Breast epithelium (tissue), 4 donors: Measurements from ENCODE around the gene NEDD4L. TPM values are rescaled to one million over a fixed set of nuclear protein-coding genes. Genes with fewer than 3 reads are reported as not detected.

Source experiments
- DNase-seq, 2 donors: peaks; one replicate each; pipeline ENCODE4 v3.0.0-alpha.2; 2019; ENCODE audit warnings: low spot score in 2 of 2
- H3K27ac ChIP-seq, 2 donors: fragments of 200-600 bp; sonication (generic) in 1 of 2; one replicate each; pipeline ENCODE4 v1.5.1; 2016 to 2019; ENCODE audit warnings: mild to moderate bottlenecking in 1 of 2
- H3K27me3 ChIP-seq, 2 donors: fragments of 200-600 bp; sonication (generic) in 1 of 2; one replicate each; pipeline versions ENCODE4 v1.5.1 to v1.6.0; 2017 to 2019; ENCODE audit warnings: control low read depth in 1 of 2, mild to moderate bottlenecking in 1 of 2
- H3K36me3 ChIP-seq: fragments of 200-600 bp; one replicate; pipeline ENCODE4 v1.5.1; 2019
- H3K4me1 ChIP-seq, 2 donors: fragments of 200-600 bp; sonication (generic); one replicate each; pipeline ENCODE4 v1.5.1; 2016 to 2019; ENCODE audit warnings: control low read depth in 1 of 2
- H3K4me3 ChIP-seq, 3 donors: fragments of 200-600 bp; sonication (generic); 1 replicate in 2 of 3; 2 replicates in 1 of 3; pipeline ENCODE4 v1.5.1; 2016 to 2019; ENCODE audit warnings: mild to moderate bottlenecking in 3 of 3, moderate library complexity in 2 of 3
- H3K9me3 ChIP-seq, 2 donors: fragments of 200-600 bp; sonication (generic) in 1 of 2; one replicate each; pipeline ENCODE4 v1.5.1; 2016 to 2019; ENCODE audit warnings: control low read depth in 1 of 2
- POLR2A ChIP-seq: fragments of 450-650 bp; IDR thresholded peaks from one replicate; pipeline ENCODE4 v1.6.1; 2016; ENCODE audit warnings: antibody characterized with exemption, mild to moderate bottlenecking, moderate library complexity
- POLR2AphosphoS5 ChIP-seq, 3 donors: sonication (generic); formaldehyde crosslinking; IDR thresholded peaks; one replicate each; pipeline ENCODE4 v1.6.1; 2017; ENCODE audit warnings: antibody characterized with exemption in 3 of 3
- intact Hi-C: fragments of 100-400 bp; cut with DNase I; formaldehyde crosslinking; loops from one replicate; pipeline ENCODE4 v1.15.1; 2023; ENCODE audit warnings: low total_unique reads
- total RNA-seq, 3 donors: library from RNA; depleted of rRNA; stranded (reverse); fragments of >200 nt; gene quantifications; one replicate each; pipeline ENCODE4 v1.1.0, GENCODE V29; 2016
- TF ChIP-seq, protein P1 (sequence below), 3 donors: fragments of 450-650 bp; IDR thresholded peaks; one replicate each; pipeline ENCODE4 v1.5.1; 2016 to 2017; ENCODE audit warnings: antibody characterized with exemption in 3 of 3, mild to moderate bottlenecking in 3 of 3, moderate library complexity in 3 of 3

Gene NEDD4L
- total RNA-seq, 3 donors from 2014 or later = 26.2 to 162 (median 106) TPM

DNA sequence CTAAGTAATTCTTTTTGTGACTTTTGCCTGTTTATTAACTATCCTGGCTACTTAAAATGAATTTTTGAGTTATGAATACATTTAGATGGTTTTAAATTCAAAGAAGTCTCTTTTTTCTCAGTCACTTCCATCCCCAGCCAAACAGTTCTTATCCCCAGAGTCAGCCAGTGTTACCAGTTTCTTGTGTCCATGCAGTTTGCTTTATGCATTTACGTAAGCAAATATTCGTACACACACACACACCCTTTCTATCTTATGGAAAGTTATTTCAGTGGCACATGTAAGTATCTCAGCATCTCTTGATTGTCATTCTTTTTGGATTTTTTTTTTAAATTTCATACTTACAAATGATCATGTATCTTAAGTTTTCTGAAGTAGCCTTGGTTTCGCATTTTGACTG lies 113.2 kb downstream of the NEDD4L start:
- TF ChIP-seq, protein P1, sequence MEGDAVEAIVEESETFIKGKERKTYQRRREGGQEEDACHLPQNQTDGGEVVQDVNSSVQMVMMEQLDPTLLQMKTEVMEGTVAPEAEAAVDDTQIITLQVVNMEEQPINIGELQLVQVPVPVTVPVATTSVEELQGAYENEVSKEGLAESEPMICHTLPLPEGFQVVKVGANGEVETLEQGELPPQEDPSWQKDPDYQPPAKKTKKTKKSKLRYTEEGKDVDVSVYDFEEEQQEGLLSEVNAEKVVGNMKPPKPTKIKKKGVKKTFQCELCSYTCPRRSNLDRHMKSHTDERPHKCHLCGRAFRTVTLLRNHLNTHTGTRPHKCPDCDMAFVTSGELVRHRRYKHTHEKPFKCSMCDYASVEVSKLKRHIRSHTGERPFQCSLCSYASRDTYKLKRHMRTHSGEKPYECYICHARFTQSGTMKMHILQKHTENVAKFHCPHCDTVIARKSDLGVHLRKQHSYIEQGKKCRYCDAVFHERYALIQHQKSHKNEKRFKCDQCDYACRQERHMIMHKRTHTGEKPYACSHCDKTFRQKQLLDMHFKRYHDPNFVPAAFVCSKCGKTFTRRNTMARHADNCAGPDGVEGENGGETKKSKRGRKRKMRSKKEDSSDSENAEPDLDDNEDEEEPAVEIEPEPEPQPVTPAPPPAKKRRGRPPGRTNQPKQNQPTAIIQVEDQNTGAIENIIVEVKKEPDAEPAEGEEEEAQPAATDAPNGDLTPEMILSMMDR (IDR thresholded peaks at IDR 0.05) = no peak
- no peak for TF ChIP-seq POLR2AphosphoS5 (IDR thresholded peaks at IDR 0.05)
- no peak for TF ChIP-seq POLR2A
- intact Hi-C loops = no loop called here
- Histone ChIP-seq H3K9me3 (no peaks in the 10 kb centered on the region), H3K4me1 (no peaks in the 10 kb centered on the region), H3K27ac (no peak overlapping the region), H3K36me3 (no peaks in the 10 kb centered on the region), H3K27me3 (no peaks in the 10 kb centered on the region), H3K4me3 (no peak overlapping the region)
- no peak for DNase-seq

DNA sequence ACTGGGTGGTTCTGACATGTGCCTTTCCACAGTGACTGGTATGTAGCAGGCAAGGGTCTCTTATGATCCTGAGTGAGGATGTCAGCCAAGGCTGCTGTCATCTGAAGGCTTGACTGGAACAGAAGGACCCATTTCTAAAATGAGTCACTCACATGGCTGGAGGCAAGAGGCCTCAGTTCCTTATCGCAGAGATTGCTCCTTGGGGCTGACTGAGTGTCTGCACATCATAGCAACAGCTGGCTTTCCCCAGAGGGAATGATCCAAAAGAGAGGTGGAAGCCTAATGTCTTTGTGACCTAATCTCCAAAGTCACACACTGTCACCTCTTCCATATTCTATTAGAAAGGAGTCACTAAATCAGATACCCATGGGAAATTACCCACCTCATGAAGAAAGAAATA lies 114.0 kb downstream of the NEDD4L start:
- Histone ChIP-seq H3K4me3 (no peak overlapping the region), H3K27me3 (no peaks in the 10 kb centered on the region), H3K27ac (no peak overlapping the region), H3K9me3 (no peaks in the 10 kb centered on the region), H3K4me1 (no peaks in the 10 kb centered on the region), H3K36me3 (no peaks in the 10 kb centered on the region)
- TF ChIP-seq, protein P1 (IDR thresholded peaks at IDR 0.05) = no peak
- TF ChIP-seq POLR2AphosphoS5 (IDR thresholded peaks at IDR 0.05) (no peak), POLR2A (no peak)
- intact Hi-C loops = no loop called here
- DNase-seq = no peak

GRCh38 chr18:58158459-58158858 lies 114.4 kb downstream of the NEDD4L start:
- intact Hi-C loops = no loop called here

DNA sequence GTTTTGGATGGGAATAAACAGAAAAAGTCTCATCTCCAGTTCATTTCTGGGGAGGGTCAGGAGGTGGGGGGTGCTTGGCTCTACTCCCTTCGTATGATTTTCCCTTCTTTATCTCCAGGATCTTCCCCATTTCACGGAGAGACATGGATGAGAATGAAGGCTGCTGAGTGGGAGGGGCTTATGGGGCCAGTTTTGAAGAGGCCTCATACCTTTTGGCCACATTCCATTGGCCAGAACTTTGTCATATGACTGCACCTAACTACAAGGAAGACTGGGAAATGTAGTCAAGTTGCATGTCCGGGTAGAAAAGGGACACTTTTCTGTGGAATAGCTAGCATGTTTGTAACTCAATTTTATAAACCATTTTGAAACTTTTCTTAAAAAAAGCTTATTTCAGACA lies 117.6 kb downstream of the NEDD4L start:
- H3K36me3 ChIP-seq = no peaks in the 10 kb centered on the region
- no peak for DNase-seq
- TF ChIP-seq POLR2A (no peak), POLR2AphosphoS5 (IDR thresholded peaks at IDR 0.05) (no peak)
- TF ChIP-seq, protein P1 (IDR thresholded peaks at IDR 0.05) = no peak
- no peaks in the 10 kb centered on the region for H3K27me3 ChIP-seq
- intact Hi-C loops = no loop called here
- no peaks in the 10 kb centered on the region for H3K4me1 ChIP-seq
- no peak overlapping the region for H3K4me3 ChIP-seq
- no peak overlapping the region for H3K27ac ChIP-seq
- H3K9me3 ChIP-seq = no peaks in the 10 kb centered on the region

More at GRCh38 chr18:58158459-58158858, 114.4 kb downstream of the NEDD4L start:
- Histone ChIP-seq H3K36me3 (no peaks in the 10 kb centered on the region), H3K4me3 (no peak overlapping the region), H3K27ac (no peak overlapping the region), H3K9me3 (no peaks in the 10 kb centered on the region), H3K27me3 (no peaks in the 10 kb centered on the region), H3K4me1 (no peaks in the 10 kb centered on the region)
- no peak for DNase-seq
- TF ChIP-seq, protein P1 (IDR thresholded peaks at IDR 0.05) = no peak
- TF ChIP-seq POLR2A (no peak), POLR2AphosphoS5 (IDR thresholded peaks at IDR 0.05) (no peak)

GRCh38 chr18:58162127-58162526 lies 118.1 kb downstream of the NEDD4L start:
- Histone ChIP-seq H3K4me3 (no peak overlapping the region), H3K36me3 (no peaks in the 10 kb centered on the region), H3K4me1 (no peaks in the 10 kb centered on the region), H3K27ac (no peak overlapping the region), H3K27me3 (no peaks in the 10 kb centered on the region), H3K9me3 (no peaks in the 10 kb centered on the region)
- TF ChIP-seq, protein P1 (IDR thresholded peaks at IDR 0.05) = no peak
- TF ChIP-seq POLR2AphosphoS5 (IDR thresholded peaks at IDR 0.05) (no peak), POLR2A (no peak)
- intact Hi-C loops = no loop called here
- DNase-seq = no peak
